Motor neuron (in vitro differentiated cells): ENCODE measurements around the gene METRN. TPM values are rescaled to one million over a fixed set of nuclear protein-coding genes. Genes with fewer than 3 reads are reported as not detected.

Experiments
- ATAC-seq, 8 experiments: fragments of 200-7000 bp; cut with Tn5 transposase; replicated peaks in 6 of 8; 2 replicates each; pipeline ENCODE4 v1.8.0; 2021; ENCODE audit warnings: mild to moderate bottlenecking in 8 of 8, moderate library complexity in 8 of 8
- H3K27ac ChIP-seq, 2 donors: fragments of 250-450 bp; sonication (Bioruptor Pico); 2 replicates each; pipeline ENCODE4 v1.9.0; 2021; ENCODE audit warnings: antibody characterized with exemption in 2 of 2, mild to moderate bottlenecking in 2 of 2, moderate library complexity in 1 of 2
- H3K4me1 ChIP-seq, 2 donors: fragments of 250-450 bp; sonication (Bioruptor Pico); replicated peaks in 1 of 2; 2 replicates each; pipeline ENCODE4 v1.6.1; 2021; ENCODE audit warnings: antibody characterized with exemption in 2 of 2, mild to moderate bottlenecking in 2 of 2, moderate library complexity in 1 of 2
- H3K4me3 ChIP-seq, 5 donors: fragments of 250-450 bp; sonication (Bioruptor Pico); 2 replicates each; pipeline ENCODE4 v1.9.0; 2021; ENCODE audit warnings: antibody characterized with exemption in 5 of 5, mild to moderate bottlenecking in 5 of 5, moderate library complexity in 4 of 5
- WGBS, 10 experiments: fragments of 450-650 bp; shearing (Covaris generic); methylation state at CpG; one replicate each; pipeline ENCODE4 v1.0.0; 2022; 5-methylcytosine and 5-hydroxymethylcytosine counted together
- in situ Hi-C, 9 experiments: fragments of 400-800 bp; cut with MboI; loops; one replicate each; pipeline ENCODE4 v1.15.0; 2021; ENCODE audit warnings: low sequenced_read_pairs in 9 of 9, low pct_unique_long_range_greater_than_20kb in 2 of 9; ENCODE audit not compliant: unreplicated experiment in 9 of 9
- total RNA-seq, 8 experiments: library from RNA; unstranded; fragments of 300-600 nt; gene quantifications; 2 replicates each; pipeline versions ENCODE4 v1.2.3 to v1.2.4, GENCODE V29; 2022

The METRN gene
- total RNA-seq, 8 experiments from 2014 or later = 10.1 to 402 (median 34.9) TPM

GRCh38 chr16:680625-680945 is 34.3 kb upstream of the METRN start:
- WGBS, 10 experiments = 0 to 2% methylated on average over 2 to 9 of the region's 38 CpGs; no CpG with 5 or more reads in 8 of the 10 experiments
- H3K4me1 ChIP-seq = peaks cover 36 to 40% of the 10 kb centered on the region in 2 donors
- H3K27ac ChIP-seq = peak overlapping the region; percentile 87 to 94
- in situ Hi-C loops = no loop called here
- peak overlapping the region; percentile 52 to 97 (median 70) for H3K4me3 ChIP-seq
- peak in 2 of 8 experiments; percentile 0 to 6 for ATAC-seq

DNA sequence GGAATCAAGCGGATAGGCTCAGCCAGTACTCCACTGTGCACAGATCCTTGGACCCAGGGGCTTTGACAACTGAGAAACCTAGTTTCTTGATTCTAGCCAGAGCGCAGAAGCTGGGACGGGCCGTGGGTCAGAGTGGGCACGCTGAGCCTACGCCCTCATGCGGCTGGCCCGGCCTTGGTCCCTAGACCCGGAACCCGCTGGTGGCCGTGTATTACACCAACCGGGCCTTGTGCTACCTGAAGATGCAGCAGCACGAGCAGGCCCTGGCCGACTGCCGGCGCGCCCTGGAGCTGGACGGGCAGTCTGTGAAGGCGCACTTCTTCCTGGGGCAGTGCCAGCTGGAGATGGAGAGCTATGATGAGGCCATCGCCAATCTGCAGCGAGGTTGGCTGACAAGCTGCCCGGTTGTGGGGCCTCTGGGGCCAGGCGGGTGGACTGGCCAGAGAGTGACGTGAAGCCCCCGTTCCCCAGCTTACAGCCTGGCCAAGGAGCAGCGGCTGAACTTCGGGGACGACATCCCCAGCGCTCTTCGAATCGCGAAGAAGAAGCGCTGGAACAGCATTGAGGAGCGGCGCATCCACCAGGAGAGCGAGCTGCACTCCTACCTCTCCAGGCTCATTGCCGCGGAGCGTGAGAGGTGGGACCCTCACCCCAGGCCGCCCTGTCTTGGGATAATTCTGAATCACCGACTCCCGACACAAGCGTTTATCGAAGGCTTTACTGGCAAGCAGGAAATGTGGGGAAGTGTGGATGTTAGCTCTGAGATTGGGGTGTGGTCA is 33.8 kb upstream of the METRN start:
- H3K27ac ChIP-seq = peak overlapping the region; percentile 87 to 94
- in situ Hi-C loops = no loop called here
- peaks cover 34 to 38% of the 10 kb centered on the region in 2 donors for H3K4me1 ChIP-seq
- H3K4me3 ChIP-seq = peak overlapping the region; percentile 52 to 97 (median 70)
- 12 to 96% (median 72%) methylated on average over 4 to 10 of the region's 44 CpGs; no CpG with 5 or more reads in 7 of the 10 experiments for WGBS, 10 experiments
- ATAC-seq = no peak

DNA sequence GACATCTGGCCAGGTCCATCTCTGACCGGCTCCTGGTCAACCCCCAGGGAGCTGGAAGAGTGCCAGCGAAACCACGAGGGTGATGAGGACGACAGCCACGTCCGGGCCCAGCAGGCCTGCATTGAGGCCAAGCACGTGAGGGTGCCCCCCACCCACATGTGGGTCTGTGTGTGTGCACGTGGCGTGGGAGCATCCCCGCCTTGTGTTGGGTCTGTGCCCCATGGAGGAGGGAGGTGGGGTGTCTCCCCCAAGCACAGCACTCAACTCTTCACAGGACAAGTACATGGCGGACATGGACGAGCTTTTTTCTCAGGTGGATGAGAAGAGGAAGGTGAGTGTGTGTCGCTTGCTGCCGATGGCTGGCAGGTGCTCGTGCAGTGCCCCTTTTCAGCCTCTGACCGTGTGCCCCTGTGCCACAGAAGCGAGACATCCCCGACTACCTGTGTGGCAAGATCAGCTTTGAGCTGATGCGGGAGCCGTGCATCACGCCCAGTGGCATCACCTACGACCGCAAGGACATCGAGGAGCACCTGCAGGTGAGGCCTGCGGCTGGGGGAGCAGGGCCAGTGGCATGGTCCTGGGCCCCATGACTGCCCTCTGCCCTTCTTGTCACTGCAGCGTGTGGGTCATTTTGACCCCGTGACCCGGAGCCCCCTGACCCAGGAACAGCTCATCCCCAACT is 33.0 kb upstream of the METRN start:
- Histone ChIP-seq H3K4me1 (peaks cover 34 to 37% of the 10 kb centered on the region in 2 donors), H3K4me3 (peak overlapping the region in 1 of 5 donors; percentile 92), H3K27ac (no peak overlapping the region)
- 60 to 100% (median 76%) methylated on average over 1 to 16 of the region's 28 CpGs; no CpG with 5 or more reads in 3 of the 10 experiments for WGBS, 10 experiments
- ATAC-seq = no peak
- in situ Hi-C loops = no loop called here

DNA sequence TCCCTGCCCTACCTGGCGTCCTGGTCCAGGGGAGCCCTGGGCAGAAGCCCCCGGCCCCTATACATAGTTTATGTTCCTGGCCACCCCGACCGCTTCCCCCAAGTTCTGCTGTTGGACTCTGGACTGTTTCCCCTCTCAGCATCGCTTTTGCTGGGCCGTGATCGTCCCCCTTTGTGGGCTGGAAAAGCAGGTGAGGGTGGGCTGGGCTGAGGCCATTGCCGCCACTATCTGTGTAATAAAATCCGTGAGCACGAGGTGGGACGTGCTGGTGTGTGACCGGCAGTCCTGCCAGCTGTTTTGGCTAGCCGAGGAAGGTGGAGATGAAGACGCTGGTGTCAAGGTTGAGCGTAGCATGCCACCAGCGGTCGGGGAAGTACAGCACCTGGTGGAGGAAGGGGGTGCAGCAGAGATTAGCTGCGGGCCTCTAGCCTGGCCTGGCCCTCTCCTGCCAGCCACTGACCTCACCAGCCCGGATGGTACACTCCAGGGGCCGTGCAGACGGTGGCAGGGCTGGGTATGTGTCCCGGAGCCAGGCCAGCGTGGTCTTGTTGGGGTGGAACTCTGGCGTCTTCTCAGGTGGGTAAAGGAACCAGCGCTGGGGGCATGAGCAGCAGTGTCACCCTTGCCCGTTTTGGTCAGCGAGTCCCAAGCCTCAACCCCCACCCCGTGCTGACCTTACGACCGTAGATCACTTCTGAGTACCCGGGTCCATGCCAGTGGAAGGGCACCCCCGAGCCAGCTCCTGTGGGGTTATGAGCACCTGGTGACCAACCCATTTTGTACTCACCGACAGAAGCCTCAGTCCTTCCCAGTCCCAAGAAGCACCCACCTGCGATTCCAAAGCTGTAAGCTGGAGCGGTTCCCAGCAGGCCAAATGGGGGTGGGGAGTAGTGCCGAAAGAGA is 32.2 kb upstream of the METRN start:
- no peak for ATAC-seq
- H3K4me3 ChIP-seq = peak overlapping the region in 2 of 5 donors; percentile 85 to 88
- peaks cover 34 to 37% of the 10 kb centered on the region in 2 donors for H3K4me1 ChIP-seq
- WGBS, 10 experiments = 74 to 93% (median 80%) methylated on average over 2 to 12 of the region's 36 CpGs; no CpG with 5 or more reads in 5 of the 10 experiments
- in situ Hi-C loops = no loop called here
- no peak overlapping the region for H3K27ac ChIP-seq

DNA sequence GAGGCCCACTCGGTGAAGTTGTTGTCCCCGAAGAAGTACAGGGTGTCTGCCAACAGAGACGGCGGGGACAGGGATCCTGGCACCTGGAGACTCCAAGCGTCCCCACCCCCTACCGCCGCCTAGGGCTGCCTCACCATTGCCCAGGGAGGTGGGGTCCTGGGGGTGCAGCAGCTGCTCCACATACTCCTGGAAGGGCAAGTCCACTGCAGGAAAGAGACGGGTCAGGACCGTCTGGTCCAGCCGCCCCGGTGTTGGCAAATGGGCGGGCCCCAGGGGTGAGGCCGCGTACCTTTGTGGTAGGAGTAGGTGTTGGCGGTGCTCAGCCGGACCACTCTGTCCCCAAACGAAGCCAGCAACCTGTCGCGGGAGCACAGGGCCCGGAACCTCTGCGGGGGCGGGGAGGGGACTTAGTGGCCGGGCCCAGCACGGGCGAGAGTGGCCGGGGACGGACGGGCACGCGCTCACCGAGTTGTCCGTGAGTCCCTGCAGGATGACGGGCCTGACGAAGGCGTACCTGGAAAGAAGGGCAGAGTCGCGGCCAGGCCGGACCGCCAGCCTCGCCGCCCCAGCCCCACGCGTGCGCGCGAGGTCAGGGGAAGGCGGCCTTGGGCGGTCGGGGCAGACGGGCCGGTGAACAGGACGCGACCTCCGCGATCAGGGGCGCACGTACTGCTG is 31.4 kb upstream of the METRN start:
- peak overlapping the region; percentile 74 to 94 for H3K27ac ChIP-seq
- in situ Hi-C loops = no loop called here

GRCh38 chr16:684071-684794 is 30.7 kb upstream of the METRN start, which contains the start of gene JMJD8:
Gene JMJD8, minus strand, starts transcription at chr16:684334. Its CDS starts 15 bp downstream, at chr16:684319.
- peak within 1 kb of the TSS; percentile 52 to 89 (median 85) for H3K4me3 ChIP-seq
- 0 to 20% methylated on average over 4 to 6 of the region's 91 CpGs; no CpG with 5 or more reads in 8 of the 10 experiments for WGBS, 10 experiments
- in situ Hi-C loops = no loop called here
- H3K27ac ChIP-seq = peak within 1 kb of the TSS; percentile 74 to 94
- peaks cover 31 to 35% of the 10 kb centered on the region in 2 donors for H3K4me1 ChIP-seq
- peak; percentile 63 to 79 (median 68) for ATAC-seq

More for the DNA sequence above, 31.4 kb upstream of the METRN start:
- peaks cover 34 to 35% of the 10 kb centered on the region in 2 donors for H3K4me1 ChIP-seq
- no peak for ATAC-seq
- peak overlapping the region; percentile 52 to 89 (median 85) for H3K4me3 ChIP-seq
- WGBS, 10 experiments = 0 to 80% (median 20%) methylated on average over 2 to 7 of the region's 57 CpGs; no CpG with 5 or more reads in 5 of the 10 experiments

GRCh38 chr16:684961-685696 is 29.8 kb upstream of the METRN start:
- ATAC-seq = no peak
- H3K4me3 ChIP-seq = peak overlapping the region in 1 of 5 donors; percentile 88
- WGBS, 10 experiments = 93 to 100% methylated on average over 1 to 5 of the region's 61 CpGs; no CpG with 5 or more reads in 8 of the 10 experiments
- in situ Hi-C loops = no loop called here
- peak overlapping the region; percentile 72 to 94 for H3K27ac ChIP-seq
- peaks cover 35 to 36% of the 10 kb centered on the region in 2 donors for H3K4me1 ChIP-seq

DNA sequence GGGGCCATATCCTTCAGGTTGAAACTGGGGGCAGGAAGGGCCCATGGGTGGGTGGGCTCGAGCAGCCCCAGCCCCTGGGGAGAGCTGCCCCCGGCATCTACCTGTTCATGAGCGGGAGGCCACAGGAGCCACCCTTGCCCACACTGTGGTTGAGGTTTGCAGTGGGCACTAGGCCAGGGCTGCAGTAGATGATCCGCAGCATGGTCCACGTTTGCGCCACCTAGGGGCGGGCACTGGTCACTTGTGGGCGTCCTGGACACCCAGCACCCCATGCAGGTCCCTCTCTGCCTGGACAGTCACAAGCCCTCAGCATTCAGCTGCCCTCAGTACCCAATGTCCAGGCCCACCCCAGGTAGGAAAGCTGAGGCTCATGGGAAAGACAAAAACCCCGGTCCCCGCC is 29.0 kb upstream of the METRN start:
- in situ Hi-C loops = no loop called here
- ATAC-seq = no peak
- peaks cover 35 to 37% of the 10 kb centered on the region in 2 donors for H3K4me1 ChIP-seq
- no peak overlapping the region for H3K4me3 ChIP-seq
- 84 to 100% methylated on average over 2 to 5 of the region's 10 CpGs; no CpG with 5 or more reads in 8 of the 10 experiments for WGBS, 10 experiments
- no peak overlapping the region for H3K27ac ChIP-seq

GRCh38 chr16:686459-687260 is 28.3 kb upstream of the METRN start:
- in situ Hi-C loops = no loop called here
- Histone ChIP-seq H3K27ac (no peak overlapping the region), H3K4me3 (no peak overlapping the region), H3K4me1 (peaks cover 28 to 31% of the 10 kb centered on the region in 2 donors)
- 60 to 94% (median 91%) methylated on average over 1 to 16 of the region's 51 CpGs; no CpG with 5 or more reads in 6 of the 10 experiments for WGBS, 10 experiments
- ATAC-seq = no peak

DNA sequence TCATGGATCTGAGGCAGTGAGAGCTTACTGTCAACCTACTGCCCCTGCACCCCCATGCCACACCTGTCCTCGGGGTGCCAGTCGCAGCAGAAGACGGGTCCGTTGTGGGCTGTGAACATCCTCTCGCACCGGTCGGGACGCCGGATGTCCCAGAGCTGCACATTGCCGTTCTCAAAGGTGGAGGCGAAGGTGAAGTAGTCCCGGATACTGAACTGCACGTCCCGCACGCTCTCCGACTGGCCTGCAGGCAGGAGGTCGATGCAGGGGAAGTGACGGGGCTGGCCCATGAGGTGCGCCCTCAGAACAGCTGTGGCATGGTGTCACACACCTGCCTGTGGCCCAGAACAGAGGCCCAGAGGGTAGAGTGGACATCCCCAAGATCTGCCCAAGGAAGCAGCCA is 27.4 kb upstream of the METRN start:
- 58 to 100% (median 95%) methylated on average over 1 to 12 of the region's 19 CpGs; no CpG with 5 or more reads in 4 of the 10 experiments for WGBS, 10 experiments
- H3K4me3 ChIP-seq = no peak overlapping the region
- no peak for ATAC-seq
- peaks cover 26 to 29% of the 10 kb centered on the region in 2 donors for H3K4me1 ChIP-seq
- in situ Hi-C loops = no loop called here
- no peak overlapping the region for H3K27ac ChIP-seq
